IPS-15b (cell line): ENCODE measurements around the gene ITGA2B.
"Not testable (repeated sequence)": the region's sequence is repeated elsewhere in the genome, so short reads cannot be mapped to it uniquely, and the experiment has no call there.

Experiments
- H3K27me3 ChIP-seq: one replicate; pipeline ENCODE4 v1.6.1; 2013; ENCODE audit warnings: low read length; ENCODE audit not compliant: control insufficient read depth, insufficient read depth
- H3K36me3 ChIP-seq: one replicate; pipeline ENCODE4 v1.6.1; 2013; ENCODE audit warnings: low read length; ENCODE audit not compliant: control insufficient read depth, insufficient read depth
- H3K4me1 ChIP-seq: one replicate; pipeline ENCODE4 v1.6.1; 2013; ENCODE audit warnings: mild to moderate bottlenecking, low read length; ENCODE audit not compliant: control insufficient read depth, insufficient read depth
- H3K4me3 ChIP-seq: one replicate; pipeline ENCODE4 v1.5.1; 2013; ENCODE audit warnings: low read depth, low read length
- H3K9ac ChIP-seq: one replicate; pipeline ENCODE4 v1.6.1; 2013; ENCODE audit warnings: low read depth, mild to moderate bottlenecking, low read length
- H3K9me3 ChIP-seq: one replicate; pipeline ENCODE4 v1.6.1; 2013; ENCODE audit warnings: mild to moderate bottlenecking, low read length; ENCODE audit not compliant: control insufficient read depth, insufficient read depth

Gene ITGA2B

GRCh38 chr17:44376124-44376523 is 13.3 kb downstream of the ITGA2B start:
- Histone ChIP-seq H3K9me3 (no peaks in the 10 kb centered on the region), H3K4me1 (no peaks in the 10 kb centered on the region), H3K36me3 (no peaks in the 10 kb centered on the region), H3K4me3 (peak overlapping the region; percentile 14), H3K27me3 (peaks cover 2% of the 10 kb centered on the region), H3K9ac (no peak overlapping the region)

DNA sequence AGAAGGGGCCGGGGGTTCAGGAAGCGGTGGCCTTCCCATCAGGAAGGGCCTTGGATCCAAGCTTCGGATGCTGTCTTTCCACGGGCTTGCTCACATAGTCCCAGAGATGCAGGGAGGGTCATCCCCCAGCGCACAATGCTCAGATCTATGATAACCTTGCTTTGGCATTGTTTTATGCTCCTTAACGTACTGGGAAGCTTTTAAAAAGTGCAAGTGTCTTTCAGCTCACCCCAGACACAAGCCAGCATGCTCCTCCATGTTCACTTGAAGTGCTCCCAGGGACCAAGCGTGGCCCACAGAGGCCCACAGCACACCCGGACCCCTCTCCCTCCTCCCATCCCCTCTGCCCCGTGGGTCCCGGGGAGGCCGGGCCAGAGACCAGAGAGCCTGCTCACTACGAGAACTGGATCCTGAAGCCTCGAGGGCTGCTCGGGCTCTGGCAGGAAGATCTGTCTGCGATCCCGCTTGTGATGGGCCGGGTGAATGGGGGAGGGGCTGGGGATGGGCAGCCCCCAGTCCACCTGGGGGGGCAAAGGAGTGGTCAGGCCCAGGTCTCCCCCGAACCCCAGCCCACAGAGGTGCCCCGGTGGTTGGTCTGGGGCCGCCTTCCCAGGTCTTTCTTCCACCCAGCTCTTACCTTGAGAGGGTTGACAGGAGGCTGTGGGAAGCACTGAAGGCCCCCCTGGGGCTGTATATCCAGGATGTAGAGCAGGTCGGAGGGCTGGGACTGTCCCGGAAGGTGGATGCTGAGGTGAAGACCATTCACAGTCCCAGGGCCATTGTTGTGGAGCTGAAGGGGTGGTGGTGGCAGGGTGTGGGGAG is 14.0 kb downstream of the ITGA2B start:
- peaks cover 2% of the 10 kb centered on the region for H3K27me3 ChIP-seq
- H3K4me1 ChIP-seq, result no peaks in the 10 kb centered on the region
- H3K9me3 ChIP-seq, result no peaks in the 10 kb centered on the region
- H3K4me3 ChIP-seq, result peak overlapping the region; percentile 37
- no peaks in the 10 kb centered on the region for H3K36me3 ChIP-seq
- H3K9ac ChIP-seq, result no peak overlapping the region

DNA sequence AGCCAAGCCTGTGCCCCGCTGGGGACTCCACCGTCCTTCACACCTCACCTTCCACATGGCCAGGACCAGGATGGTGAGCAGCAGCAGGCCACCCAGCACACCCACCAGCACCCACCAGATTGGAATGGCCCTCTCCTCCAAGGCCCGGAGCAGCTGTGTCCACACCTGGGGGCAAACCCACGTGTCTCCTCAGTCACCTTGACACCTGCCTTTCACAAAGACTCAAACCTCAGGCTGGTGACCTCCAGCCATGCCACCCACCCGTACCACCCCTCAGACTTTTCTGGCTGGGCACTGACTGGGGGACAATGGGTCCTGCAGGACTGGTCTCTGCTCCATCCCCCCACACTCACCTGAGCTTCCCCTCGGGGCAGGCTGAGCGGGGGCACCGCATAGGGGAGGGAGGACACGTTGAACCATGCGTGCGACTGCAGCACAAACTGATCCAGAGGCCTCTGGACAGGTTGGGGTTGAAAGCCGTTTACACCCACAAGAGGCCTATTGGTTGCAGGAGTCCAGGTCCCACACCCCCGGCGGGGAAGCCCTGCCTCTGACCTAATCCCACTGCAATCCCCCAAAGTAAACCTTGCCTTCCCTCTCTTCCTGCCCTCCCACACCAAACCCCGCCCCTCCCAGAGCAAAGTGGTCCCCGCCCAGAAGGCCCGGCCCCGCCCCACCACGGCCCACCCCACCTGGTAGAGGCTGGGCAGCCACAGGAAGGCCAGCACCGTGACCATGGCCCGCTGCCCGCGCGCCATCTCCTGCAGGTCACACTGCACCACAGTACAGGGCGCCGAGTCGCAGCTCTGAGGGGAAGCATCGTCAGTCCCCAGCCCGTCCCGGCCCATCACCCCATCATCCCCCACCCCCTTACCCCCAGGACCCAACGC is 14.9 kb downstream of the ITGA2B start:
- Histone ChIP-seq H3K9ac (no peak overlapping the region), H3K27me3 (peaks cover 2% of the 10 kb centered on the region), H3K36me3 (no peaks in the 10 kb centered on the region), H3K4me1 (no peaks in the 10 kb centered on the region), H3K4me3 (peak overlapping the region; percentile 37), H3K9me3 (no peaks in the 10 kb centered on the region)

DNA sequence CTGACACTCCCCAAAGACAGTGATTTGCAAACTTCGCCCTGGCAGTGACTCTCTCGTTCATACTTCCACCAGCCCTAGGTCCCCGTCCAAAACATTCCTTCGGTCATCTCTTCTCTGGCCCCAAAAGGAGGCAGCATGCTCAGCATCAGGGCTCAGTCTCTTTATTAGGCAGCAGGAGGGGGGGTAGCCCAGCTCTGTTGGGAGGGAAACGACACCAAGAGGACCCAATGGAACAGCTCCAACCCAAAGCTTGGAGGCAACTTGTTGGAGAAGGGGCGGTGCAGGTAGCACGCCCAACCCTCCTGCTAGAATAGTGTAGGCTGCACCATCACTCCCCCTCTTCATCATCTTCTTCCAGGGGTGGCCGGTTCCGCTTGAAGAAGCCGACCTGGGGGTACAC is 17.4 kb downstream of the ITGA2B start:
- no peak overlapping the region for H3K9ac ChIP-seq
- H3K4me1 ChIP-seq, result no peaks in the 10 kb centered on the region
- H3K9me3 ChIP-seq, result no peaks in the 10 kb centered on the region
- no peak overlapping the region for H3K4me3 ChIP-seq
- no peaks in the 10 kb centered on the region for H3K36me3 ChIP-seq
- H3K27me3 ChIP-seq, result peaks cover 2% of the 10 kb centered on the region

DNA sequence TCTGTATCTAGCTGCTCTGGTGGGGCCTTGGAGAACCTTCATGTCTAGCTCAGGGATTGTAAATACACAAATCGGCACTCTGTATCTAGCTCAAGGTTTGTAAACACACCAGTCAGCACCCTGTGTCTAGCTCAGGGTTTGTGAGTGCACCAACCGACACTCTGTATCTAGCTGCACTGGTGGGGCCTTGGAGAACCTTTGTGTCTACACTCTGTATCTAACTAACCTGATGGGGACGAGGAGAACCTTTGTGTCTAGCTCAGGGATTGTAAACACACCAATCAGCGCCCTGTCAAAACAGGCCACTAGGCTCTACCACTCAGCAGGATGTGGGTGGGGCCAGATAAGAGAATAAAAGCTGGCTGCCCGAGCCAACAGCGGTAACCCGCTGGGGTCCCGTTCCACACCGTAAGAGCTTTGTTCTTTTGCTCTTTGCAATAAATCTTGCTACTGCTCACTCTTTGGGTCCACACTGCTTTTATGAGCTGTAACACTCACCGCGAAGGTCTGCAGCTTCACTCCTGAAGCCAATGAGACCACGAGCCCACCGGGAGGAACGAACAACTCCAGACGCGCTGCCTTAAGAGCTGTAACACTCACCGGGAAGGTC is 19.9 kb downstream of the ITGA2B start:
- peaks cover 20% of the 10 kb centered on the region for H3K27me3 ChIP-seq
- H3K4me1 ChIP-seq, H3K9me3 ChIP-seq, H3K4me3 ChIP-seq, H3K9ac ChIP-seq, H3K36me3 ChIP-seq: not testable (repeated sequence)

DNA sequence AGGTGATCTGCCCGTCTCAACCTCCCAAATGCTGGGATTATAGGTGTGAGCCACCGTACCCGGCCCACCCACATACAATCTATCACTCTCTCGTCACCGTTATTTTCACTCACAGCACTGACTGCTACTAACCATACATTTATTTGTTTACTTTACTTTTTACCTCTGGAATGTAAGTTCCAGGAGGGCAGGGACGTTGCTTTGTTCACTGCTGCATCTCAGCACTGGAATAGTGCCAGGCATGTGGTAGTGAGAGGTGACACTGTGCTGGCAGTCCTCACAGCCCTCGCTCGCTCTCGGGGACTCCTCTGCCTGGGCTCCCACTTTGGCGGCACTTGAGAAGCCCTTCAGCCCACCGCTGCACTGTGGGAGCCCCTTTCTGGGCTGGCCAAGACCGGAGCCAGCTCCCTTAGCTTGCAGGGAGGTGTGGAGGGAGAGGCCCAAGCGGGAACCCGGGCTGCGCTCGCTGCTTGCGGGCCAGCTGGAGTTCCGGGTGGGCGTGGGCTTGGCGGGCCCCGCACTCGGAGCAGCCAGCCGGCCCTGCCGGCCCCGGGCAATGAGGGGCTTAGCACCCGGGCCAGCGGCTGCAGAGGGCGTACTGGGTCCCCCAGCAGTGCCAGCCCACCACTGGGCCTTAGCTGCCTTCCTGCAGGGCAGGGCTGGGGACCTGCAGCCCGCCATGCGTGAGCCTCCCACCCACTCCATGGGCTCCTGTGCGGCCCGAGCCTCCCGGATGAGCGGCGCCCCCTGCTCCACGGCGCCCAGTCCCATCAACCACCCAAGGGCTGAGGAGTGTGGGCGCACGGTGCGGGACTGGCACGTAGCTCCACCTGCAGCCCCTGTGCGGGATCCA is 20.8 kb downstream of the ITGA2B start:
- H3K9ac ChIP-seq, H3K9me3 ChIP-seq, H3K36me3 ChIP-seq, H3K4me1 ChIP-seq, H3K4me3 ChIP-seq: not testable (repeated sequence)
- H3K27me3 ChIP-seq, result peaks cover 19% of the 10 kb centered on the region

DNA sequence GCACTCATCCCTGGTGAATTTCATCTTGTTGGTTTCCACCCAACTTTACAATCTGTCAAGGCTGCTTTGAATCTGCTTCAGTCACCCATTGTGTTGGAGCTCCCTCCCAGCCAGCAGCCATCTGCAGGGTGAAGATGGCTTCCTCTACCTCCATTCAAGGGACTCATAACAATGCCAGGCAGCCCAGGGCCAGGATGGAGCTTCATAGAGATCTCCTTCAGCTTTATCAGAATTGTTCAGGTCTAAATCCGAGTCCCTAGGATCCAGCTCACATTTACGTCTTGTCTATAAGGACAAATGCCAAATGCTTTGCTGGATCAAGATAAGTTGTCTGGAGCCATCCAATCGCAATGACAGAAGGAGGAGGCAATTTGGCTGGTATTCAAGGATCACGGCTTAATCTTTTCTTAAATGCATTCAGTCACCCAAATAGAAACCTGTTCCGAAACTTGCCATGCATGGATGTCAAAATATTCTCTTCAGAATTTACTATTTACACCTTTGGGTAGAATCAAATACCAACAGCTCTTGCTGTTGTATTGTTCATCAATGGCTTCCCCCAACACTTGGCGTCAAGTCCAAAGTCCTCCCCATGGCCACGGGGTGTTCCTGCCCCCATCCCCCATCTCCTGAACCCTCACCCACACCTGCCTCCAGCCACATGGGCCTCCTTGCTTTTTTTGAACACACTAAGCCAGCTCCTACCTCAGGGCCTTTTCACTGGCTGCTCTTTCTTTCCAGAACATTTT is 22.0 kb downstream of the ITGA2B start:
- peaks cover 17% of the 10 kb centered on the region for H3K27me3 ChIP-seq
- H3K4me3 ChIP-seq, result no peak overlapping the region
- H3K9ac ChIP-seq, result no peak overlapping the region
- H3K9me3 ChIP-seq, result no peaks in the 10 kb centered on the region
- H3K4me1 ChIP-seq, result no peaks in the 10 kb centered on the region
- H3K36me3 ChIP-seq, result no peaks in the 10 kb centered on the region

DNA sequence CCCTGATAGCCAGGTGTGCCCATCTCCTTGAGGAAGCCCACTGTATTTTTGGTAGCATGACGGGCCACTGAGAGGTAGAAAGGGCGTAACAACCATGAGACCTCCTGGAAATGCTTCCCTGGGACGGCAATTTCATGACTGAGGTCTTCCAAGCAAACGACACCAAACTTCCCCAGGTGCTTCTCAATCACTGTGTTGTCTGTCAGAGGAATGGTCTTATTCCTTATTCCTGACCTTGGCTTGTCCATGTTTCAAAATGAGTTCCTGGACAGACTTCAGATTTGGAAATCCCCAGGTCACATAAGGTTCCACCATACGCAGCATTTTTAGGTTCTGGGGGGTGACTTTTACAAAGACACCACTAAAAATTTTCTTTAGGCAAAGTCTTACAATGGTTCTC is 24.4 kb downstream of the ITGA2B start:
- H3K36me3 ChIP-seq, H3K4me3 ChIP-seq, H3K9me3 ChIP-seq, H3K9ac ChIP-seq: not testable (repeated sequence)
- Histone ChIP-seq H3K4me1 (peaks cover 15% of the 10 kb centered on the region), H3K27me3 (peaks cover 17% of the 10 kb centered on the region)

- H3K4me1 ChIP-seq, result peaks cover 15% of the 10 kb centered on the region
- H3K4me3 ChIP-seq, result peak within 1 kb of the TSS; percentile 60
- peaks cover 17% of the 10 kb centered on the region for H3K27me3 ChIP-seq
- peak within 1 kb of the TSS; percentile 12 for H3K9ac ChIP-seq
- H3K36me3 ChIP-seq, result peaks cover under 1% of the 10 kb centered on the region
- H3K9me3 ChIP-seq, result no peaks in the 10 kb centered on the region
Observed at GRCh38 chr17:44363613-44364159, 25.8 kb downstream of the ITGA2B start, which contains the start of gene FAM171A2. Gene FAM171A2, minus strand, starts transcription at chr17:44363853. Its CDS starts 139 bp downstream, at chr17:44363714.

DNA sequence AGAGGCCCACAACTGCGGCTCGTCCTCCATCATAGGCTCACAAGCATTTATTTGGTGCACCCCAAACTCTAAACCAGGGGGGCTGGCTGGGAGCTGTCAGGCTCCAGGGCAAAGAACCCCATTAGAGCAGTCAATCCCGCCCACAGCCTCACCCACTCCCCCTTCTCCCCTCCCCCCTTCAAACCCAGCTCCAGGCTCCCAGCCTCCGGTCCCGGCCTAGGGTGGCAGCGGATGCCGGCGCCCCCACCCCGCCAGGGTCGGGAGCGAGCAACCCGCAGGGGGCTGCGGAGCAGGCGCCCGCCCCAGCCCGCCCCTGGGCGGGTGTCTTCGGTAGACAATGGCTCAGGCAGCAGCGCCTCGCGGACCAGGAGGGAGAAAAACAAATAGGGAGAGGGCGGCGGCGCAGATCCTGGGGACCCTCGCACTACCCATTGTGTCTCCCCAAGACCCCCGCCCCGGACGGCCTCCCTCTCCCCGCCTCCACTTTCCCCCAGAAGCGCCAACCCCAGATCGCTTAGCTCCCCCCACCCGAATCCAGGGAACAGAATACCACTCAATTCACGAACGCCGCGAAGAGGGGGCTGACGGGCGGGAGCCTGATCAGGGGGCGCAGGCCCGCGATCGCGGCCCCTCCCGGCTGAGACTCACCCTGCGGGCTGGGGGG is 26.4 kb downstream of the ITGA2B start:
- Histone ChIP-seq H3K9ac (peak overlapping the region; percentile 12), H3K4me3 (peak overlapping the region; percentile 60), H3K27me3 (peaks cover 17% of the 10 kb centered on the region), H3K4me1 (peaks cover 15% of the 10 kb centered on the region), H3K9me3 (no peaks in the 10 kb centered on the region), H3K36me3 (peaks cover 3% of the 10 kb centered on the region)
